Type B pancreatic cell (in vitro differentiated cells): ENCODE results near the gene TOB1. TPM values are rescaled to one million over a fixed set of nuclear protein-coding genes. Genes with fewer than 3 reads are reported as not detected.

ENCODE experiments used
- DNase-seq: peaks from one replicate; pipeline ENCODE4 v3.0.0; 2021; ENCODE audit warnings: mixed read lengths; ENCODE audit not compliant: unreplicated experiment; ENCODE audit errors: extremely low spot score
- H3K27ac Mint-ChIP-seq: 2 replicates; pipeline ENCODE4 v1.8.0; 2021; ENCODE audit warnings: mild to moderate bottlenecking, mixed read lengths
- H3K27me3 Mint-ChIP-seq: 2 replicates; pipeline ENCODE4 v1.8.0; 2021; ENCODE audit warnings: mixed read lengths
- H3K36me3 Mint-ChIP-seq: 2 replicates; pipeline ENCODE4 v1.8.0; 2021; ENCODE audit warnings: mixed read lengths
- H3K4me1 Mint-ChIP-seq: one replicate; pipeline ENCODE4 v1.8.0; 2021; ENCODE audit warnings: mixed read lengths; ENCODE audit not compliant: unreplicated experiment
- H3K4me3 Mint-ChIP-seq: 2 replicates; pipeline ENCODE4 v1.8.0; 2021; ENCODE audit warnings: mild to moderate bottlenecking, mixed read lengths
- H3K9me3 Mint-ChIP-seq: 2 replicates; pipeline ENCODE4 v1.8.0; 2021; ENCODE audit warnings: mixed read lengths
- total RNA-seq: library from RNA; stranded (reverse); gene quantifications from 2 replicates; pipeline ENCODE4 v1.2.1, GENCODE V29; 2021; ENCODE audit warnings: low replicate concordance
- TF ChIP-seq, protein P1 (sequence below): fragments of 200-600 bp; sonication (generic); conservative IDR thresholded peaks from 2 replicates; pipeline ENCODE4 v1.5.0; 2021; ENCODE audit warnings: antibody characterized with exemption, mild to moderate bottlenecking

The TOB1 gene
- total RNA-seq, 1 donor from 2014 or later = 54.9 TPM

DNA sequence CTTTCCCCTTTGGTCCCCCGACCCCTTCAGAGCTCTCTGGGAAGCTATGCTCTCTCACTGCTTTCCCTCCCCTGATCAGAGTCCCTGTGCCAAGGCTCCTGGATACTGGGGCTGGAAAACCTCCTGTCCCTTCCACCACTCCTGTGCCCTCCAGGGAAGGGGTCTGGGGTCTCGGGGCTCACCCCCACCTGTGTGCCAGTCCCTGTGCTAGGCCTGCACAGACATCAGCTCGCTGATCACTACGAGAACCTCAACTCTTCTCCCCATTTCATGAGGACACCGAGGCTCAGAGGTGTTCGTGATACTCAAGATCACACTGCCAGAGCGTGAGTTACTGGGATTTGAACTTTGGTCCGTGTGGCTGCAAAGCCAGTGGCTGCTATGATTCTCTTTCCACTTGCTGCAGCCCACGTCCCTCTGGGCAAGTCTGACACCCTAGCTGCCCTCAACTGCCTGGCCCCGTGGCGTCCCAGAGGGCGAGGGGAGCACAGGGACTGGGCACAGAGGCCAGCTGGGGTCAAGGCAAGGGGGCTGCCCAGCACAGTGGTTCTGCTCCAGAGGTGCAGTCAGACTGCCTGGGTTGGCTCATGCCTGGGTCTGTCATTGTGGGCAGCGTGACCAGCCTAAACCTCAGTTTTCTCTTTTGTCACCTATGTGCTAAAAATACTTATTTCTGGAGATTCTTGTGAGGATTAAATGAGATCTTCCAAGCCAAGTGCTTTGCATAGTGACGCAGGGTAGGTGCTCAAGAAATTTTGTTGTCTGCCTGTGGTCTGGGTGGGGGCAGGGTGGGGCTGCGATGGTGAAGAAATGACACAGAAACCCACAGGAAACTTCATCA is 43.8 kb upstream of the TOB1 start:
- Mint-ChIP-seq H3K27me3 (no peaks in the 10 kb centered on the region), H3K4me3 (no peak overlapping the region), H3K4me1 (peaks cover 36% of the 10 kb centered on the region), H3K36me3 (peaks cover 3% of the 10 kb centered on the region), H3K9me3 (peaks cover 4% of the 10 kb centered on the region), H3K27ac (peak overlapping the region; percentile 98)
- DNase-seq = no peak
- TF ChIP-seq, protein P1, sequence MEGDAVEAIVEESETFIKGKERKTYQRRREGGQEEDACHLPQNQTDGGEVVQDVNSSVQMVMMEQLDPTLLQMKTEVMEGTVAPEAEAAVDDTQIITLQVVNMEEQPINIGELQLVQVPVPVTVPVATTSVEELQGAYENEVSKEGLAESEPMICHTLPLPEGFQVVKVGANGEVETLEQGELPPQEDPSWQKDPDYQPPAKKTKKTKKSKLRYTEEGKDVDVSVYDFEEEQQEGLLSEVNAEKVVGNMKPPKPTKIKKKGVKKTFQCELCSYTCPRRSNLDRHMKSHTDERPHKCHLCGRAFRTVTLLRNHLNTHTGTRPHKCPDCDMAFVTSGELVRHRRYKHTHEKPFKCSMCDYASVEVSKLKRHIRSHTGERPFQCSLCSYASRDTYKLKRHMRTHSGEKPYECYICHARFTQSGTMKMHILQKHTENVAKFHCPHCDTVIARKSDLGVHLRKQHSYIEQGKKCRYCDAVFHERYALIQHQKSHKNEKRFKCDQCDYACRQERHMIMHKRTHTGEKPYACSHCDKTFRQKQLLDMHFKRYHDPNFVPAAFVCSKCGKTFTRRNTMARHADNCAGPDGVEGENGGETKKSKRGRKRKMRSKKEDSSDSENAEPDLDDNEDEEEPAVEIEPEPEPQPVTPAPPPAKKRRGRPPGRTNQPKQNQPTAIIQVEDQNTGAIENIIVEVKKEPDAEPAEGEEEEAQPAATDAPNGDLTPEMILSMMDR = no peak

DNA sequence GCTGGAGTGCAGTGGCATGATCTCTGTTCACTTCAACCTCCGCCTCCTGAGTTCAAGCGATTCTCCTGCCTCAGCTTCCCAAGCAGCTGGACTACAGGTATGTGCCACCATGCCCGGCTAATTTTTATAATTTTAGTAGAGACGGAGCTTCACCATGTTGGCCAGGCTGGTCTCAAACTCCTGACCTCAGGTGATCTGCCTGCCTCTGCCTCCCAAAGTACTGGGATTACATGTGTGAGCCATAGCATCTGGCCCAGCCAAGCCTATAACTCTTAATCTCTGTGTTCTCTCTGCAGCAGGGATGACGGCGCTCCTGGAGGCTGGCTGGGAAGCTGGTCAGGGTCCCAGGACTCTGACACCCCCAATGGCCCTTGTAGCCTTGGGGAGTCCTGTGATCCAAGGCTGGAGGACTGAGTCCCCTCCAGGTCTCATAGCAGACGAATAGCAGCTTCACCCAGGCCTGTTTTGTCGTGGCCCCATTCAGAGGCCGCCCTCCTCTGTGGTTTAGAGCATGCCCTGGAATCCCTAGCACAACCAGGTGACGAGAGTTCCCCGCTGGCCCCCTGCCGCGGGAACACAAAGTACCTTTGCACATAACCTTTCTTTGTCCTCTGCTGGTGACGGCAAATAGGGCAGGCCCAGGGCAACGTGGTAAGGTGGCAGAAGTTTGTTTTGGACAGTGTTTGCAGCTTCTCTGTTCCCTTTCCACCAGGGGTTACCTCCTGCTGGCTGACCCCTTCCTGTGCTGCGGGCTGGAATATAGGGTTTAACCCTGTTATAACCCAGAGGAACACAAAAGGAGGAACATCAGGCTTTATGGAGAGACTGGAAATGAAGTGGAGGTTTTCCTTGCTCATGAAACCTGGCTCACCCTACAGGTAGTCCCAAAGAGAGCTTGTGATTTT is 43.0 kb upstream of the TOB1 start:
- peaks cover 3% of the 10 kb centered on the region for H3K36me3 Mint-ChIP-seq
- peaks cover 4% of the 10 kb centered on the region for H3K9me3 Mint-ChIP-seq
- H3K27ac Mint-ChIP-seq = peak overlapping the region; percentile 98
- TF ChIP-seq, protein P1 = no peak
- DNase-seq = no peak
- H3K27me3 Mint-ChIP-seq = no peaks in the 10 kb centered on the region
- peak overlapping the region; percentile 36 for H3K4me3 Mint-ChIP-seq
- peaks cover 32% of the 10 kb centered on the region for H3K4me1 Mint-ChIP-seq

DNA sequence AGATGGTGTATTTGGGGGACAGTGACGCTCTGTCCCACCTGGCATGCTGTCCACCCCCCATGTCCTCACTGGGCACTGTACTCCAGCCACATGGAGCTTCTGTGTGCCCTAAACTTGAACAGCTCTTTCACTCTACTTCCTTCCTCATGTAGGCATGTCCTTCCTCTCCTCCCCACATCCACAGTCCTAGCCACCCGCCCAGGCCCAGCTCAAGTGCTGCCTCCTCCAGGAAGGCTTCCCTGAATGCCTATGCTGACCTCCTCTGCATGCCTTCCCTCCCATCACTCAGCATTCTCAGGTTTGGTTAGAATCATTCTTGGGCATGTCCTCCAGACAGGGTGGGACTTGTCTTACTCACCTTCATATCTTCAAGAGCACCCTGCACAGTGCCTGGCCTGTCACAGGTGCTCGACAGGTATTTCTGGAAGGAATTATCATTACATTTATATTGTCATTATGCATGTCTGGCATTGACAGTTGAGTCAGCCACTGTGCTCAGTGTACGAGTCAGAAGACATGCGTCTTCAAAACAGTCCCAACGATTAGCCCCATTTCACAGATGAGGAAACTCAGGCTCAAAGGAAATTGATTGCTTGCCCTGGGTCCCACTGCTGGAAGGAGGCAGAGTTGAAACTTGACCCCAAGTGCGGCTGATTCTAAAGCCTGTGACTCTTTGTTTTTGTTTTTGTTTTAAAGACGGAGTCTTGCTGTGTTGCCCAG is 42.1 kb upstream of the TOB1 start:
- no peak for DNase-seq
- peaks cover 3% of the 10 kb centered on the region for H3K36me3 Mint-ChIP-seq
- H3K27ac Mint-ChIP-seq = peak overlapping the region; percentile 98
- TF ChIP-seq, protein P1 = no peak
- H3K4me1 Mint-ChIP-seq = peaks cover 36% of the 10 kb centered on the region
- peaks cover 4% of the 10 kb centered on the region for H3K9me3 Mint-ChIP-seq
- no peaks in the 10 kb centered on the region for H3K27me3 Mint-ChIP-seq
- peak overlapping the region; percentile 73 for H3K4me3 Mint-ChIP-seq

DNA sequence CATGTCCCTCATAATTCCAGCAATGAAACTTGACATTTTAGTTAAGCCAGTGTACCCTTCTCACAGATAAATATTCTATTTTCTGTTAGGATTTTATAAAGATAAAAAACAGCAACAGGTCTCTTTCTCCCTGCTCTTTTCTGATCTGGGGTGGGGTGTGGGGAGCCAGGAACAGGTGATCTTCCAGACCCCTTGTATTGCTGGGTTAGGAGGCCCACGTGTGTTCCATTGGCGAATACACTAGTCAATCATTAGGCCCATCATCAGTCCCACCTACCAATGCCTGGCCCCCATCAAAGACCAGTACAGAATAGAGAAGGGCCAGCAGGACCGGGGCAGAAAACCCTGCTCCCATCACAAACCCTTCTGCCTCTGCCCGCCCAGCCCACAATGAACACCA is 40.3 kb upstream of the TOB1 start:
- peaks cover 3% of the 10 kb centered on the region for H3K36me3 Mint-ChIP-seq
- TF ChIP-seq, protein P1 = no peak
- peak overlapping the region; percentile 95 for H3K27ac Mint-ChIP-seq
- DNase-seq = no peak
- peaks cover 48% of the 10 kb centered on the region for H3K4me1 Mint-ChIP-seq
- H3K9me3 Mint-ChIP-seq = peaks cover 4% of the 10 kb centered on the region
- no peaks in the 10 kb centered on the region for H3K27me3 Mint-ChIP-seq
- H3K4me3 Mint-ChIP-seq = no peak overlapping the region

DNA sequence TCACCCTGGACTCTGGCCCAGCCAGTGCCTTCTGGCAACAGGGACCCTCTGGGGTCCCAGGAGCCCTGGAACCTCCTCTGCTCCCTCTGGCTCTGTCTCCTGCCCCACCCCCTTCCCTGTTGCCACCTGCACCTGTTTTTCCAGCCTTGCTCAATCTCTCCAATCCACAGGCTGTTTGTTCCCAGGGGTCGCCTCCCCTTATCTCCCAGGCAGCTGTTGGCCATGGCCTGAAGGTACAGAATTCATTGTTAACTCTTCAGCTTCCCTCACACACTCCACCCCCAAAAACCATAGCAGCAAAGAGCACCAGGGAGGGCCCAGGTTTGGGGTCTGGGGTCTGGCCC is 39.3 kb upstream of the TOB1 start:
- DNase-seq = no peak
- H3K27me3 Mint-ChIP-seq = no peaks in the 10 kb centered on the region
- H3K36me3 Mint-ChIP-seq = peaks cover 3% of the 10 kb centered on the region
- peak overlapping the region; percentile 95 for H3K27ac Mint-ChIP-seq
- H3K4me3 Mint-ChIP-seq = peak overlapping the region; percentile 55
- H3K9me3 Mint-ChIP-seq = peaks cover 4% of the 10 kb centered on the region
- peaks cover 52% of the 10 kb centered on the region for H3K4me1 Mint-ChIP-seq
- TF ChIP-seq, protein P1 = no peak
